SH-SY5Y (cell line): Measurements from ENCODE around the gene POLRMT.
A peak's percentile ranks its signal among the peaks of the same experiment; 100 is the strongest.

Experiments used
- GATA2 ChIP-seq: IDR thresholded peaks from 2 replicates; pipeline ENCODE4 v1.6.1; 2011; ENCODE audit warnings: mild to moderate bottlenecking, low read depth, low read length
- GATA3 ChIP-seq: IDR thresholded peaks from 2 replicates; pipeline ENCODE4 v1.6.1; 2011; ENCODE audit warnings: low read depth, mild to moderate bottlenecking, low read length, moderate library complexity

DNA sequence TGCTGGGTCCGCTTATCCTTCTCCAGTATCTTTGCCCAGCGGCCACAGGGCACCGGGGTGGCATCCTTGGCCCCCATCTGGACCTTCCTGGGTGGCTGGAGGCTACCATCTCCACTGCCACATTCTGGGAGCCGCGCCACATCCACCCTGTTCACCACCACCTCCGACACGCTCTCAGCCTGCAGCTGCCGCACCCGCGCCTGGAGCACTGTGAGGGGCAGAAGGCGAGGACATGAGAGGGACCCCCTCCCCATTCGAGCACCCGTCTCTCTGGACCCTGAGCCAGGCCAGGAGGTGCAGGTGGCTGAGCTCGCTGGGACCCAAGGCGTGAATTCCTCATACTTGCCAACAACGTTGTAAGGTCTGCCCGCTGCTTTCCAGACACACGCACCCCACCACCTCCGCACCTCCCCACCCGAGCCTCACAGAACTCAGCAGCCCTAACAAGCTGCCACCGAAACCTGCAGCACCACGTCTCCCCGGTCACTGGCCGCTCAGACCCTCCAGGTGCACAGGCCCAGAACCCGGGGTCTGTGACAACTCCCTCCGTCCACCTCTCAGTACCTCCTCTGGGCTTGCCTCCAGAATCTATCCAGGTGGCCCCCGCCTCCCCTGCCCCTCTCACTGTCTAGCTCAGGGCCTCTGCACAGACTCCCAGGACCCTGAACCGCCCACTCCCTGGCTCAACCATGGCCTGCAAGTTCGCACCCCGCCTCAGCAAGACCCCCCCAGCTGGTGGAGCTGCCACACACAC, 3.2 kb downstream of the POLRMT start:
- TF ChIP-seq GATA2, result peak; percentile 32; the same call in 1 of the 2 replicates
- TF ChIP-seq GATA3, result no peak
